Fibroblast of gingiva (primary cell): ENCODE data around the gene UCP3.
"Not testable (repeated sequence)": the region's sequence is repeated elsewhere in the genome, so short reads cannot be mapped to it uniquely, and the experiment has no call there.

Experiments used
- DNase-seq: peaks from one replicate; pipeline ENCODE4 v3.0.0-alpha.2; 2011; ENCODE audit warnings: low read depth

The UCP3 gene

GRCh38 chr11:74000307-74001133, 8.4 kb downstream of the UCP3 start:
- DNase-seq: no peak

- DNase-seq: no peak
Observed at GRCh38 chr11:73999581-74000306, 9.1 kb downstream of the UCP3 start.

- DNase-seq: no peak
Observed at GRCh38 chr11:73998846-73999575, 9.9 kb downstream of the UCP3 start.

- no peak for DNase-seq
Observed at GRCh38 chr11:73997120-73997770, 11.6 kb downstream of the UCP3 start.

GRCh38 chr11:73996161-73996747, 12.6 kb downstream of the UCP3 start:
- no peak for DNase-seq

GRCh38 chr11:73995731-73996130, 13.2 kb downstream of the UCP3 start:
- DNase-seq: no peak

- no peak for DNase-seq
Observed at GRCh38 chr11:73995247-73995646, 13.6 kb downstream of the UCP3 start.

GRCh38 chr11:73991471-73992006, 17.3 kb downstream of the UCP3 start:
- no peak for DNase-seq

- no peak for DNase-seq
Observed at GRCh38 chr11:73990730-73991129, 18.2 kb downstream of the UCP3 start.

- no peak for DNase-seq
Observed at GRCh38 chr11:73989156-73989555, 19.7 kb downstream of the UCP3 start.

- no peak for DNase-seq
Observed at GRCh38 chr11:73988227-73988626, 20.7 kb downstream of the UCP3 start.

- DNase-seq: not testable (repeated sequence)
Observed at GRCh38 chr11:73985661-73986060, 23.2 kb downstream of the UCP3 start.

GRCh38 chr11:73983741-73984538, 24.9 kb downstream of the UCP3 start:
- no peak for DNase-seq

- DNase-seq: peak; percentile 75
Observed at GRCh38 chr11:73982990-73983740, 25.7 kb downstream of the UCP3 start.

- peak; percentile 51 for DNase-seq
Observed at GRCh38 chr11:73982595-73982989, 26.3 kb downstream of the UCP3 start, which contains the start of gene UCP2. TSS of gene UCP2 (minus strand) at chr11:73982843. CDS start at chr11:73978378, 4,465 bp downstream.

- DNase-seq: no peak
Observed at GRCh38 chr11:73981051-73981805, 27.7 kb downstream of the UCP3 start.

- DNase-seq: no peak
Observed at GRCh38 chr11:73980001-73980961, 28.6 kb downstream of the UCP3 start.

- no peak for DNase-seq
Observed at GRCh38 chr11:73978576-73979086, 30.3 kb downstream of the UCP3 start.
